HEK293 (cell line): ENCODE data around the gene TNS1.

Source experiments
- CTCF ChIA-PET: fragments of 350-600 bp; formaldehyde crosslinking; extraction: SDS; loops from one replicate; lab custom pipeline; 2021; ENCODE audit warnings: antibody characterized with exemption; lab: Yijun Ruan, JAX
- POLR2A ChIA-PET: fragments of 300-600 bp; formaldehyde crosslinking; extraction: SDS; loops from one replicate; lab custom pipeline; 2020; ENCODE audit warnings: antibody characterized with exemption, inconsistent platforms; lab: Yijun Ruan, JAX
- H3K27ac ChIP-seq: fragments of 200-500 bp; sonication (Bioruptor generic); 2 replicates; pipeline ENCODE4 v1.5.1; 2014; ENCODE audit warnings: low read depth, low read length, control low read depth, inconsistent platforms; ENCODE audit errors: extremely low read depth
- H3K36me3 ChIP-seq, 2 experiments: fragments of 200-500 bp in 1 of 2; sonication (Bioruptor generic) in 1 of 2; 1 replicate in 1 of 2; 2 replicates in 1 of 2; pipeline ENCODE4 v1.5.1; 2014 to 2017; ENCODE audit warnings: inconsistent platforms in 2 of 2, low read length in 2 of 2; ENCODE audit not compliant: control insufficient read depth in 2 of 2, insufficient read depth in 1 of 2
- H3K4me1 ChIP-seq: fragments of 200-500 bp; sonication (Bioruptor generic); 2 replicates; pipeline ENCODE4 v1.5.1; 2014; ENCODE audit warnings: mild to moderate bottlenecking, low read length, inconsistent platforms; ENCODE audit not compliant: control insufficient read depth, insufficient read depth
- H3K4me3 ChIP-seq: 2 replicates; pipeline ENCODE4 v1.5.1; 2011; ENCODE audit warnings: low read depth, mild to moderate bottlenecking, control low read depth, low read length, moderate library complexity
- H3K9me3 ChIP-seq: fragments of 200-500 bp; sonication (Bioruptor generic); 2 replicates; pipeline ENCODE4 v1.5.1; 2014; ENCODE audit warnings: low read depth, low read length, inconsistent platforms; ENCODE audit not compliant: control insufficient read depth, insufficient read depth
- BCL6B ChIP-seq: fragments of 450-650 bp; formaldehyde crosslinking; IDR thresholded peaks from 2 replicates; pipeline ENCODE4 v1.5.1; 2017; ENCODE audit warnings: missing biosample characterization, missing genetic modification characterization
- GLI2 ChIP-seq: fragments of 450-650 bp; formaldehyde crosslinking; IDR thresholded peaks from 2 replicates; pipeline ENCODE4; 2017; ENCODE audit warnings: missing biosample characterization, missing genetic modification characterization, low read depth, borderline replicate concordance
- INSM2 ChIP-seq: fragments of 450-650 bp; formaldehyde crosslinking; IDR thresholded peaks from 2 replicates; pipeline ENCODE4 v1.5.1; 2016; ENCODE audit warnings: missing biosample characterization, missing genetic modification characterization
- KLF7 ChIP-seq: fragments of 450-650 bp; formaldehyde crosslinking; IDR thresholded peaks from 2 replicates; pipeline ENCODE4 v1.5.1; 2016; ENCODE audit warnings: missing biosample characterization, missing genetic modification characterization, borderline replicate concordance
- RBAK ChIP-seq: fragments of 450-650 bp; formaldehyde crosslinking; IDR thresholded peaks from 2 replicates; pipeline ENCODE4 v1.5.1; 2016; ENCODE audit warnings: missing biosample characterization, missing genetic modification characterization
- SP3 ChIP-seq: fragments of 450-650 bp; formaldehyde crosslinking; IDR thresholded peaks from 2 replicates; pipeline ENCODE4 v1.5.1; 2016; ENCODE audit warnings: missing biosample characterization, missing genetic modification characterization
- ZBTB49 ChIP-seq: fragments of 450-650 bp; formaldehyde crosslinking; IDR thresholded peaks from 2 replicates; pipeline ENCODE4 v1.5.1; 2016; ENCODE audit warnings: missing biosample characterization, missing genetic modification characterization, low read depth
- ZFP37 ChIP-seq: fragments of 450-650 bp; formaldehyde crosslinking; IDR thresholded peaks from 2 replicates; pipeline ENCODE4 v1.5.1; 2016; ENCODE audit warnings: missing biosample characterization, missing genetic modification characterization
- ZFP69B ChIP-seq: fragments of 450-650 bp; formaldehyde crosslinking; IDR thresholded peaks from 2 replicates; pipeline ENCODE4 v1.5.1; 2016; ENCODE audit warnings: missing biosample characterization, missing genetic modification characterization
- ZNF114 ChIP-seq: fragments of 450-650 bp; formaldehyde crosslinking; IDR thresholded peaks from 2 replicates; pipeline ENCODE4 v1.5.0; 2017; ENCODE audit warnings: missing biosample characterization, missing genetic modification characterization
- ZNF133 ChIP-seq: fragments of 450-650 bp; formaldehyde crosslinking; IDR thresholded peaks from 2 replicates; pipeline ENCODE4 v1.5.1; 2016; ENCODE audit warnings: missing biosample characterization, missing genetic modification characterization
- ZNF138 ChIP-seq: fragments of 450-650 bp; formaldehyde crosslinking; IDR thresholded peaks from 2 replicates; pipeline ENCODE4 v1.5.1; 2016; ENCODE audit warnings: missing biosample characterization, missing genetic modification characterization, borderline replicate concordance
- ZNF146 ChIP-seq: fragments of 450-650 bp; formaldehyde crosslinking; IDR thresholded peaks from 2 replicates; pipeline ENCODE4 v1.5.1; 2016; ENCODE audit warnings: missing biosample characterization, missing genetic modification characterization
- ZNF239 ChIP-seq: fragments of 450-650 bp; formaldehyde crosslinking; IDR thresholded peaks from 2 replicates; pipeline ENCODE4 v1.5.1; 2016; ENCODE audit warnings: missing biosample characterization, missing genetic modification characterization
- ZNF274 ChIP-seq, 2 experiments: fragments of 200-500 bp in 1 of 2; fragments of 450-650 bp in 1 of 2; sonication (Bioruptor generic) in 1 of 2; formaldehyde crosslinking in 1 of 2; IDR thresholded peaks; 2 replicates each; pipeline versions ENCODE4 v1.5.1 to v1.6.1; 2014 to 2016; ENCODE audit warnings: borderline replicate concordance in 1 of 2, inconsistent platforms in 1 of 2, low read length in 1 of 2, missing biosample characterization in 1 of 2, missing genetic modification characterization in 1 of 2
- ZNF366 ChIP-seq: fragments of 450-650 bp; formaldehyde crosslinking; conservative IDR thresholded peaks from 2 replicates; pipeline ENCODE4 v1.5.1; 2016; ENCODE audit warnings: missing biosample characterization, missing genetic modification characterization
- ZNF514 ChIP-seq: fragments of 450-650 bp; formaldehyde crosslinking; IDR thresholded peaks from 2 replicates; pipeline ENCODE4 v1.5.1; 2016; ENCODE audit warnings: missing biosample characterization, missing genetic modification characterization
- ZNF529 ChIP-seq: fragments of 450-650 bp; formaldehyde crosslinking; IDR thresholded peaks from 2 replicates; pipeline ENCODE4 v1.5.1; 2017; ENCODE audit warnings: missing genetic modification characterization, missing biosample characterization; ENCODE audit not compliant: insufficient replicate concordance
- ZNF558 ChIP-seq: fragments of 450-650 bp; formaldehyde crosslinking; IDR thresholded peaks from 2 replicates; pipeline ENCODE4 v1.5.1; 2016; ENCODE audit warnings: missing biosample characterization, missing genetic modification characterization
- ZNF571 ChIP-seq: fragments of 450-650 bp; formaldehyde crosslinking; IDR thresholded peaks from 2 replicates; pipeline ENCODE4 v1.5.0; 2017; ENCODE audit warnings: missing biosample characterization, missing genetic modification characterization
- ZNF623 ChIP-seq: fragments of 450-650 bp; formaldehyde crosslinking; IDR thresholded peaks from 2 replicates; pipeline ENCODE4 v1.5.1; 2016; ENCODE audit warnings: missing biosample characterization, missing genetic modification characterization
- ZNF626 ChIP-seq: fragments of 450-650 bp; sonication (Bioruptor Pico); formaldehyde crosslinking; IDR thresholded peaks from 2 replicates; pipeline ENCODE4 v1.5.1; 2018; ENCODE audit warnings: missing biosample characterization, missing genetic modification characterization, inconsistent platforms
- ZNF704 ChIP-seq: fragments of 450-650 bp; formaldehyde crosslinking; IDR thresholded peaks from 2 replicates; pipeline ENCODE4 v1.5.1; 2016; ENCODE audit warnings: missing biosample characterization, missing genetic modification characterization
- ZNF776 ChIP-seq: fragments of 450-650 bp; formaldehyde crosslinking; IDR thresholded peaks from 2 replicates; pipeline ENCODE4 v1.5.0; 2017; ENCODE audit warnings: missing biosample characterization, missing genetic modification characterization, borderline replicate concordance
- ZNF843 ChIP-seq: fragments of 450-650 bp; formaldehyde crosslinking; IDR thresholded peaks from 2 replicates; pipeline ENCODE4 v1.5.1; 2016; ENCODE audit warnings: missing biosample characterization, missing genetic modification characterization
- ZSCAN23 ChIP-seq: fragments of 450-650 bp; formaldehyde crosslinking; IDR thresholded peaks from 2 replicates; pipeline ENCODE4 v1.5.1; 2016; ENCODE audit warnings: missing biosample characterization, missing genetic modification characterization
- TF ChIP-seq, protein P1 (sequence below): fragments of 450-650 bp; formaldehyde crosslinking; IDR thresholded peaks from 2 replicates; pipeline ENCODE4; 2016; ENCODE audit warnings: missing biosample characterization, missing genetic modification characterization
- TF ChIP-seq, protein P2 (sequence below): fragments of 450-650 bp; formaldehyde crosslinking; IDR thresholded peaks from 2 replicates; pipeline ENCODE4 v1.5.1; 2017; ENCODE audit warnings: missing biosample characterization, mild to moderate bottlenecking, missing genetic modification characterization, moderate library complexity

Gene TNS1

DNA sequence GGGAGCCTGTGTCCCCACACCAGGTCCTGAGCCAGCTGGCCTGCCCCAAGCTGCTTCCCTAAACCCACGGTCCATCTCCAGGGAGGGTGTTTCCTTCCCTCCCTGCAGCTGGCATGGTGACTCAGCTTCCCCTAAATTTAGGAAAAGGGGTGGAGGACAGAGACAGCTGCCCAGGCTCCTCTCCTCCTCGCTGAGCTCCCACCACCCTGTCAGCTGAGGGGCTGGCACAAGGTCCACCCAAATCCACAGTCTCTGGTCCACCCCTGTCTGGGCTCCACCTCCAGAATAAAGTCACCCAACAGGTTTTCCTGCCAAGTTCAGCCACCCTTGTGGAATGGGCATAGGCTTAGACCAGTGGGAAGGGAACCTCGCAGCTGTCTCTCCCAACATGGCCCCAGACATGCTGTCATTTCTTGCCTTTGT, 156.5 kb downstream of the TNS1 start:
- peaks cover 0 to 5% of the 10 kb centered on the region in 2 experiments; a peak in 1 of 3 replicates for H3K36me3 ChIP-seq
- no peaks in the 10 kb centered on the region for H3K4me1 ChIP-seq
- no peak overlapping the region for H3K27ac ChIP-seq
- POLR2A ChIA-PET, result interaction anchor here (0.6 kb wide), 1 partner anchor 147 kb away, joined by 4 read pairs; no protein-coding TSS in a partner anchor
- no peak for TF ChIP-seq ZBTB49 (tag by site-specific recombination)
- no peak for TF ChIP-seq ZNF704 (tag by site-specific recombination)
- TF ChIP-seq ZNF138, result no peak
- no peak for TF ChIP-seq ZNF529
- TF ChIP-seq INSM2 (tag by site-specific recombination), result no peak
- no peak for TF ChIP-seq ZNF843
- no peak for TF ChIP-seq ZNF274 (IDR thresholded peaks at IDR 0.05; ENCODE audit: low read length)
- TF ChIP-seq ZNF274 (tag by site-specific recombination; IDR thresholded peaks at IDR 0.05; ENCODE audit: borderline replicate concordance), result no peak
- no peak for TF ChIP-seq ZNF114 (tag by site-specific recombination)
- no peak for TF ChIP-seq ZNF239 (tag by site-specific recombination)
- TF ChIP-seq ZNF626 (tag by site-specific recombination), result no peak
- no peak for TF ChIP-seq BCL6B (tag by site-specific recombination)
- TF ChIP-seq ZNF776 (tag by site-specific recombination), result no peak
- no peak for TF ChIP-seq RBAK (tag by site-specific recombination)
- TF ChIP-seq ZNF514, result no peak
- TF ChIP-seq, all 188 proteins: peak for 0
- CTCF ChIA-PET, result interaction anchor here (0.6 to 0.9 kb wide), 3 partner anchors 13 to 42 kb away, joined by 3 read pairs; no protein-coding TSS in a partner anchor
- no peak overlapping the region for H3K4me3 ChIP-seq
- no peaks in the 10 kb centered on the region for H3K9me3 ChIP-seq

DNA sequence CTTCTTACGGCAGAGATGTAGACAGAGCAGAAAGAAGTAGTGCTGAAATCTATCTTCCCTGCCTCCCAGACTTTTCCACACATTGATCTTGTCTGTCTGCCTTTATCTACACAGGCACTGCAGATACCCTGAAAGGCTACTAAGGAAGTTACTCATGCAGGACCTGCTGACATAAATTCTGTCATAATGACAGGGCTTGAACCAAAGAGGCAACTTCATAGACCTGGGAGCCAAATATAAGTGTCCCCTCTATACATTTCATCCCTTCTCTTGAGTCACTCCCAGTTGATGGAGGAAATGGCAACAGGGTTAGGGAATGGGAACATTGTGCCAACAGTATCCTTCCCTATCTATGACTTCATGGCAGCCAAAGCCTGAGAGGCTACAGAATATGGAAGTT, 157.5 kb downstream of the TNS1 start:
- CTCF ChIA-PET, result interaction anchor here (0.9 kb wide), 1 partner anchor 12 kb away, joined by 3 read pairs; no protein-coding TSS in a partner anchor
- Histone ChIP-seq H3K9me3 (no peaks in the 10 kb centered on the region), H3K4me3 (no peak overlapping the region), H3K27ac (no peak overlapping the region), H3K4me1 (no peaks in the 10 kb centered on the region), H3K36me3 (peaks cover 0 to 5% of the 10 kb centered on the region in 2 experiments; a peak in 1 of 3 replicates)
- POLR2A ChIA-PET, result no interaction called here
- TF ChIP-seq ZNF133 (tag by site-specific recombination) (no peak), ZNF558 (tag by site-specific recombination) (no peak), ZNF571 (tag by site-specific recombination) (no peak), ZSCAN23 (tag by site-specific recombination) (no peak), KLF7 (tag by site-specific recombination) (no peak), ZNF366 (tag by site-specific recombination) (no peak), ZFP69B (tag by site-specific recombination) (no peak), GLI2 (tag by site-specific recombination) (no peak), ZNF146 (no peak), ZFP37 (tag by site-specific recombination) (no peak), ZNF623 (no peak), SP3 (tag by site-specific recombination) (no peak)
- TF ChIP-seq, protein P1, sequence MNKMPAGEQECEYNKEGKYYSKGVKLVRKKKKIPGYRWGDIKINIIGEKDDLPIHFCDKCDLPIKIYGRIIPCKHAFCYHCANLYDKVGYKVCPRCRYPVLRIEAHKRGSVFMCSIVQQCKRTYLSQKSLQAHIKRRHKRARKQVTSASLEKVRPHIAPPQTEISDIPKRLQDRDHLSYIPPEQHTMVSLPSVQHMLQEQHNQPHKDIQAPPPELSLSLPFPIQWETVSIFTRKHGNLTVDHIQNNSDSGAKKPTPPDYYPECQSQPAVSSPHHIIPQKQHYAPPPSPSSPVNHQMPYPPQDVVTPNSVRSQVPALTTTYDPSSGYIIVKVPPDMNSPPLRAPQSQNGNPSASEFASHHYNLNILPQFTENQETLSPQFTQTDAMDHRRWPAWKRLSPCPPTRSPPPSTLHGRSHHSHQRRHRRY (tag by site-specific recombination), result no peak
- TF ChIP-seq, protein P2, sequence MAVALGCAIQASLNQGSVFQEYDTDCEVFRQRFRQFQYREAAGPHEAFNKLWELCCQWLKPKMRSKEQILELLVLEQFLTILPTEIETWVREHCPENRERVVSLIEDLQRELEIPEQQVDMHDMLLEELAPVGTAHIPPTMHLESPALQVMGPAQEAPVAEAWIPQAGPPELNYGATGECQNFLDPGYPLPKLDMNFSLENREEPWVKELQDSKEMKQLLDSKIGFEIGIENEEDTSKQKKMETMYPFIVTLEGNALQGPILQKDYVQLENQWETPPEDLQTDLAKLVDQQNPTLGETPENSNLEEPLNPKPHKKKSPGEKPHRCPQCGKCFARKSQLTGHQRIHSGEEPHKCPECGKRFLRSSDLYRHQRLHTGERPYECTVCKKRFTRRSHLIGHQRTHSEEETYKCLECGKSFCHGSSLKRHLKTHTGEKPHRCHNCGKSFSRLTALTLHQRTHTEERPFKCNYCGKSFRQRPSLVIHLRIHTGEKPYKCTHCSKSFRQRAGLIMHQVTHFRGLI, result no peak
